Prostate gland (tissue), 2 donors: ENCODE measurements around the gene TBL1X.
"Not testable (repeated sequence)": the region's sequence is repeated elsewhere in the genome, so short reads cannot be mapped to it uniquely, and the experiment has no call there.

Experiments
- CTCF ChIP-seq, 4 experiments: fragments of 200-600 bp in 2 of 4; fragments of 450-650 bp in 2 of 4; sonication (generic) in 2 of 4; IDR thresholded peaks; 1 replicate in 3 of 4; 2 replicates in 1 of 4; pipeline ENCODE4 v1.5.1; 2016 to 2019; ENCODE audit warnings: antibody characterized with exemption in 4 of 4, mild to moderate bottlenecking in 2 of 4, moderate library complexity in 2 of 4
- POLR2AphosphoS5 ChIP-seq: sonication (generic); formaldehyde crosslinking; IDR thresholded peaks from one replicate; pipeline ENCODE4 v1.6.1; 2017; ENCODE audit warnings: antibody characterized with exemption

- TF ChIP-seq CTCF (IDR thresholded peaks at IDR 0.05); POLR2AphosphoS5: not testable (repeated sequence)
Observed at GRCh38 chrX:9475417-9475816, 10.6 kb downstream of the TBL1X start.
